T-cell (primary cell): ENCODE results near the gene CAMKV. TPM values are rescaled to one million over a fixed set of nuclear protein-coding genes. Genes with fewer than 3 reads are reported as not detected.
A peak's percentile ranks its signal among the peaks of the same experiment; 100 is the strongest.

Experiments
- ATAC-seq, 4 experiments: fragments of 200-7000 bp in 3 of 4; fragments of 150-1000 bp in 1 of 4; cut with Tn5 transposase; replicated peaks in 1 of 4; 1 replicate in 3 of 4; 2 replicates in 1 of 4; pipeline ENCODE4 v1.10.0; 2021; ENCODE audit warnings: moderate library complexity in 3 of 4, mild to moderate bottlenecking in 2 of 4, moderate number of reproducible peaks in 1 of 4
- CTCF ChIA-PET, 2 donors: fragments of 300-600 bp; sonication (Branson Sonifier 250); formaldehyde crosslinking; loops; one replicate each; lab custom pipeline; 2022; ENCODE audit warnings: antibody characterized with exemption in 2 of 2; lab: Charles Lee
- POLR2A ChIA-PET, 2 donors: fragments of 300-600 bp; sonication (Branson Sonifier 250); formaldehyde crosslinking; loops; one replicate each; lab custom pipeline; 2022; ENCODE audit warnings: antibody characterized with exemption in 2 of 2; lab: Charles Lee
- DNase-seq, 35 experiments: peaks; one replicate each; pipeline versions ENCODE4 v3.0.0 to v3.0.0-alpha.2; 2013 to 2023
- H3K27ac ChIP-seq: one replicate; pipeline ENCODE4 v1.5.1; 2013; ENCODE audit warnings: low read length
- H3K27me3 ChIP-seq, 2 experiments: replicated peaks in 1 of 2; 1 replicate in 1 of 2; 2 replicates in 1 of 2; pipeline versions ENCODE4 v1.6.1 to v1.7.0; 2013; ENCODE audit warnings: low read length in 1 of 2, mixed read lengths in 1 of 2; ENCODE audit not compliant: control insufficient read depth in 2 of 2, insufficient read depth in 2 of 2; ENCODE audit errors: extremely low read depth in 1 of 2
- H3K36me3 ChIP-seq, 2 donors: 1 replicate in 1 of 2; 2 replicates in 1 of 2; pipeline versions ENCODE4 v1.6.1 to v1.7.0; 2013; ENCODE audit warnings: low read length in 1 of 2; ENCODE audit not compliant: control insufficient read depth in 2 of 2, insufficient read depth in 1 of 2; ENCODE audit errors: extremely low read depth in 1 of 2
- H3K4me1 ChIP-seq, 2 experiments: 1 replicate in 1 of 2; 2 replicates in 1 of 2; pipeline versions ENCODE4 v1.6.1 to v1.7.0; 2013; ENCODE audit warnings: low read length in 2 of 2, mixed read lengths in 1 of 2; ENCODE audit not compliant: insufficient read depth in 2 of 2, control insufficient read depth in 1 of 2; ENCODE audit errors: extremely low read depth in 1 of 2
- H3K4me3 ChIP-seq, 2 donors: 1 replicate in 1 of 2; 2 replicates in 1 of 2; pipeline versions ENCODE4 v1.5.1 to v1.7.0; 2013; ENCODE audit warnings: mild to moderate bottlenecking in 2 of 2, low read length in 1 of 2, moderate library complexity in 1 of 2; ENCODE audit not compliant: control insufficient read depth in 1 of 2; ENCODE audit errors: extremely low read depth in 1 of 2
- H3K9me3 ChIP-seq: 2 replicates; pipeline ENCODE4 v1.7.0; 2013
- H3K27ac Mint-ChIP-seq, 2 donors: one replicate each; pipeline ENCODE4 v1.8.0; 2020 to 2021; ENCODE audit warnings: mild to moderate bottlenecking in 2 of 2, mixed read lengths in 2 of 2
- H3K27me3 Mint-ChIP-seq, 2 donors: one replicate each; pipeline ENCODE4 v1.8.0; 2021 to 2022; ENCODE audit warnings: mixed read lengths in 2 of 2
- H3K36me3 Mint-ChIP-seq: one replicate; pipeline ENCODE4 v1.8.0; 2021; ENCODE audit warnings: mixed read lengths
- H3K4me1 Mint-ChIP-seq, 3 donors: one replicate each; pipeline ENCODE4 v1.8.0; 2020 to 2022; ENCODE audit warnings: mixed read lengths in 3 of 3, mild to moderate bottlenecking in 1 of 3
- H3K4me3 Mint-ChIP-seq, 3 donors: one replicate each; pipeline ENCODE4 v1.8.0; 2020 to 2022; ENCODE audit warnings: mild to moderate bottlenecking in 3 of 3, mixed read lengths in 3 of 3, moderate library complexity in 3 of 3
- H3K9me3 Mint-ChIP-seq, 3 donors: one replicate each; pipeline ENCODE4 v1.8.0; 2020 to 2022; ENCODE audit warnings: mixed read lengths in 3 of 3
- WGBS: methylation state at CpG from one replicate; pipeline ENCODE4 v1.1.5; 2013; ENCODE audit warnings: missing lambda C conversion rate; ENCODE audit not compliant: insufficient coverage; 5-methylcytosine and 5-hydroxymethylcytosine counted together
- total RNA-seq, 35 experiments: library from RNA in 6 of 35; stranded (reverse) in 6 of 35; fragments of 120-200 nt in 1 of 35; gene quantifications; one replicate each; pipeline versions ENCODE4 v1.2.1 to v1.2.4 and lab custom pipeline; 2013 to 2026

CAMKV gene
- total RNA-seq, 5 donors from 2014 or later (not counting 1 experiment from before 2014, with no cell fraction given): 0.18 to 0.35 (median 0.28) TPM; not detected in 2

GRCh38 chr3:49872801-49873281 lies 3.1 kb upstream of the CAMKV start:
- Mint-ChIP-seq H3K27ac (no peak overlapping the region), H3K27me3 (peaks cover 12 to 16% of the 10 kb centered on the region in 2 donors), H3K4me1 (peaks cover 0 to 10% (median 3%) of the 10 kb centered on the region in 3 donors), H3K36me3 (no peaks in the 10 kb centered on the region), H3K9me3 (no peaks in the 10 kb centered on the region), H3K4me3 (no peak overlapping the region)
- ATAC-seq (peak in 1 of 4 experiments; percentile 51), DNase-seq (peak in 12 of 35 experiments; percentile 8 to 36 (median 14))
- H3K36me3 ChIP-seq: no peaks in the 10 kb centered on the region
- no peak overlapping the region for H3K27ac ChIP-seq
- WGBS: 31% methylated on average over 3 of the region's 4 CpGs
- peaks cover 0 to 21% of the 10 kb centered on the region in 2 experiments for H3K4me1 ChIP-seq
- CTCF ChIA-PET: no interaction called here
- H3K27me3 ChIP-seq: peaks cover 3 to 42% of the 10 kb centered on the region in 2 experiments
- POLR2A ChIA-PET: interaction anchor here in 1 of 2 donors (0.6 kb wide), 1 partner anchor 27 kb away, joined by 8 read pairs; no protein-coding TSS in a partner anchor
- H3K9me3 ChIP-seq: no peaks in the 10 kb centered on the region
- H3K4me3 ChIP-seq: no peak overlapping the region

DNA sequence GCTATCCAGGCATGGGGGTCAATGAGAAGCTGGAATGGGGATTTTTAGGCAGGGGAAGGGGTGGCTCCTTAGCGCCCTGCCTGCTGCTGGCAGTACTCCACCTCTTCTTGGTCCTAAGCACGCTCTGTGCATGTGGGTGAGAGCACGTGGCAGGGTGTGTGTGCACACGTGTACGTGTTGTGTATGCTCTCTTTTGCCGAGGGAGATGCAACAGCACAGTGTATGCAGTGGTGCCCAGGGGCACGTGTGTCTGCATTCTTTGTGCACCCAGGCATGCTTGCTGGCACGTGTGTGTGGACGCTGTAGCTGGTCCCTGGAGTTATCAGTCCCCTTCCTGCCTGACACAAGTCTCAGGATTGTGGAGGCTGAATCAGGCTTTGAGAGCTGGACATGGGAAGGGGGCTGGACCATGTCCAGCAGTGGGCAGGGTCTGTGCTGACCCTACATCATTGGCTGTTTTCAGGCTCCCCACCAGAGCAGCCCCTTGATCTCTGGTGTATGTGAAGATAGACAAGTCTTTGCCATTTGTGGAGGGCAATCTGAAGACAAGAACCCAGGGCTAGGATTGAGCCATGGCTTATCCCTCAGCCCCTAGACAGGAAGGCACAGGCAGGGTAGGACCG lies 1.9 kb upstream of the CAMKV start:
- H3K27ac Mint-ChIP-seq: no peak overlapping the region
- Histone ChIP-seq H3K9me3 (no peaks in the 10 kb centered on the region), H3K27ac (no peak overlapping the region), H3K4me1 (peaks cover 0 to 21% of the 10 kb centered on the region in 2 experiments), H3K4me3 (no peak overlapping the region), H3K27me3 (peaks cover 3 to 53% of the 10 kb centered on the region in 2 experiments), H3K36me3 (no peaks in the 10 kb centered on the region)
- no peak overlapping the region for H3K4me3 Mint-ChIP-seq
- ChIA-PET CTCF (no interaction called here), POLR2A (no interaction called here)
- H3K36me3 Mint-ChIP-seq: no peaks in the 10 kb centered on the region
- peaks cover 3 to 10% (median 6%) of the 10 kb centered on the region in 3 donors for H3K4me1 Mint-ChIP-seq
- ATAC-seq (no peak), DNase-seq (no peak)
- peaks cover 21 to 26% of the 10 kb centered on the region in 2 donors for H3K27me3 Mint-ChIP-seq
- 84% methylated on average over 7 of the region's 10 CpGs for WGBS
- H3K9me3 Mint-ChIP-seq: no peaks in the 10 kb centered on the region

GRCh38 chr3:49868862-49869466 lies 742 bp downstream of the CAMKV start:
- Histone ChIP-seq H3K4me3 (peak overlapping the region; percentile 32 to 52), H3K4me1 (peaks cover 0 to 21% of the 10 kb centered on the region in 2 experiments), H3K27me3 (peaks cover 9 to 76% of the 10 kb centered on the region in 2 experiments), H3K36me3 (no peaks in the 10 kb centered on the region), H3K9me3 (no peaks in the 10 kb centered on the region), H3K27ac (no peak overlapping the region)
- WGBS: 7% methylated on average over 13 of the region's 23 CpGs
- DNase-seq (no peak), ATAC-seq (peak in 3 of 4 experiments; percentile 14 to 24 (median 21))
- Mint-ChIP-seq H3K27ac (no peak overlapping the region), H3K9me3 (no peaks in the 10 kb centered on the region), H3K27me3 (peaks cover 21 to 38% of the 10 kb centered on the region in 2 donors), H3K4me1 (peaks cover 3 to 10% (median 6%) of the 10 kb centered on the region in 3 donors), H3K36me3 (no peaks in the 10 kb centered on the region), H3K4me3 (peak overlapping the region; percentile 21 to 61 (median 28))
- ChIA-PET POLR2A (interaction anchor here in 1 of 2 donors (0.5 kb wide), 1 partner anchor 95 kb away, joined by 3 read pairs; no protein-coding TSS in a partner anchor), CTCF (no interaction called here)

- no peaks in the 10 kb centered on the region for H3K9me3 Mint-ChIP-seq
- Histone ChIP-seq H3K4me3 (no peak overlapping the region), H3K4me1 (peaks cover 0 to 18% of the 10 kb centered on the region in 2 experiments), H3K27ac (no peak overlapping the region), H3K27me3 (peaks cover 9 to 80% of the 10 kb centered on the region in 2 experiments), H3K36me3 (no peaks in the 10 kb centered on the region), H3K9me3 (no peaks in the 10 kb centered on the region)
- H3K27ac Mint-ChIP-seq: no peak overlapping the region
- CTCF ChIA-PET: interaction anchor here in 1 of 2 donors (0.6 kb wide), 1 partner anchor 1788 kb away, joined by 8 read pairs; no protein-coding TSS in a partner anchor
- 33% methylated on average over 2 of the region's 7 CpGs for WGBS
- DNase-seq: peak in 6 of 35 experiments; percentile 11 to 36 (median 16)
- H3K4me1 Mint-ChIP-seq: peaks cover 1 to 9% (median 6%) of the 10 kb centered on the region in 3 donors
- H3K27me3 Mint-ChIP-seq: peaks cover 25 to 40% of the 10 kb centered on the region in 2 donors
- no peaks in the 10 kb centered on the region for H3K36me3 Mint-ChIP-seq
- H3K4me3 Mint-ChIP-seq: peak overlapping the region in 1 of 3 donors; percentile 61
- no peak for ATAC-seq
- POLR2A ChIA-PET: no interaction called here
Measured at GRCh38 chr3:49867871-49868321, 1.8 kb downstream of the CAMKV start.

DNA sequence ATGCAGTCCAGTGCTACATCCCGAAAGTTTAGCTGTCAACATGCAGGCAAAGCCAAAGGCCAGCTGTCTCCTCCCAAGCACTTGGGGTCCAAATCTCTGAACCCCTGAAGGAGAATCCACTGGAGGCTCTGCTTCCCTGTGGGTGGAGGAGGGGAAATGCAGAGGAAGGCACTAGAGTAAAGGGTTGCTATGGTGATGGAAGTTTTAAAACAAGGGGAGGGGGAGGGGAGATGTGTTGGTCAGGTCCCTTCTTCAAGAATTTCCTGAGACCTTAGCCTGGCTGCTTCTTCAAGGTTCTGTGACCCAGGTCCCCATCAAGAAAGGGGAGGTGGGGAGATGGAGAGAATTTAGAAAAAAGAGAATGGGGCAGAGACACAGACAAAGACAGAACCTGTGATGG lies 2.3 kb downstream of the CAMKV start:
- Mint-ChIP-seq H3K36me3 (no peaks in the 10 kb centered on the region), H3K27me3 (peaks cover 26 to 40% of the 10 kb centered on the region in 2 donors), H3K4me3 (no peak overlapping the region), H3K9me3 (no peaks in the 10 kb centered on the region), H3K27ac (no peak overlapping the region), H3K4me1 (peaks cover 0 to 7% (median 6%) of the 10 kb centered on the region in 3 donors)
- POLR2A ChIA-PET: no interaction called here
- H3K36me3 ChIP-seq: no peaks in the 10 kb centered on the region
- CTCF ChIA-PET: no interaction called here
- DNase-seq (no peak), ATAC-seq (no peak)
- H3K27me3 ChIP-seq: peaks cover 9 to 80% of the 10 kb centered on the region in 2 experiments
- H3K4me3 ChIP-seq: no peak overlapping the region
- no peaks in the 10 kb centered on the region for H3K9me3 ChIP-seq
- H3K27ac ChIP-seq: no peak overlapping the region
- 67% methylated on average over 1 of the region's 1 CpG for WGBS
- H3K4me1 ChIP-seq: peaks cover 0 to 15% of the 10 kb centered on the region in 2 experiments

- Mint-ChIP-seq H3K36me3 (no peaks in the 10 kb centered on the region), H3K4me3 (no peak overlapping the region), H3K27ac (no peak overlapping the region), H3K27me3 (peaks cover 20 to 38% of the 10 kb centered on the region in 2 donors), H3K4me1 (peaks cover 0 to 6% (median 2%) of the 10 kb centered on the region in 3 donors), H3K9me3 (no peaks in the 10 kb centered on the region)
- H3K9me3 ChIP-seq: no peaks in the 10 kb centered on the region
- CTCF ChIA-PET: no interaction called here
- H3K4me1 ChIP-seq: peaks cover 0 to 15% of the 10 kb centered on the region in 2 experiments
- ATAC-seq (no peak), DNase-seq (no peak)
- H3K27me3 ChIP-seq: peaks cover 9 to 78% of the 10 kb centered on the region in 2 experiments
- POLR2A ChIA-PET: no interaction called here
- no peak overlapping the region for H3K4me3 ChIP-seq
- no peak overlapping the region for H3K27ac ChIP-seq
- 59% methylated on average over 3 of the region's 7 CpGs for whole genome bisulfite sequencing
- H3K36me3 ChIP-seq: no peaks in the 10 kb centered on the region
Measured at GRCh38 chr3:49865198-49865784, 4.4 kb downstream of the CAMKV start.
